Epithelial cell of esophagus (primary cell): ENCODE data around the gene XPC.

Experiments
- DNase-seq: peaks from one replicate; pipeline ENCODE4 v3.0.0; 2010; ENCODE audit warnings: low read depth
- H3K4me3 ChIP-seq: 2 replicates; pipeline ENCODE4 v1.5.1; 2011; ENCODE audit warnings: mild to moderate bottlenecking, low read length, control low read depth
- TF ChIP-seq, protein P1 (sequence below): IDR thresholded peaks from 2 replicates; pipeline ENCODE4 v1.5.1; 2011; ENCODE audit warnings: low read depth, mild to moderate bottlenecking, low read length, control low read depth, inconsistent platforms; ENCODE audit not compliant: insufficient read depth; ENCODE audit errors: missing control alignments

The XPC gene

DNA sequence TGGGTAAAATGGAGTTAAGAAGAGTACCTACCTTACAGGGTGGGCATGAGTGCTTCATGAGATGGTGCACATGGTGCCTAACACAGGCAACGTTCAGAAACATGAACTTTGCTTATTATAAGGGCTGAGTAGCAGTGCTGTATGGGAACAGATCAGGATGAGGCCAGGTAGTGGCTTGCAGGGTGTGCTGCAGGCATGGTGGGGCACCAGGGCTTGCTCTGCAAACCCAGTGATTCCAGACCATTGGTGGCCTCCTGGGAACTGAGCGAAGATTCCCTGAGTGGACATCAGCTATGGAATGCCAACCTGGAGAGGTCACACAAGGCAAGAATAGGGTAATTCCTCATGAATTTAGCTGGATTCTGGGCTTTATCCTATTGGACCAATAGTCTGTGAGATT is 37.7 kb downstream of the XPC start:
- no peak overlapping the region for H3K4me3 ChIP-seq
- TF ChIP-seq, protein P1, sequence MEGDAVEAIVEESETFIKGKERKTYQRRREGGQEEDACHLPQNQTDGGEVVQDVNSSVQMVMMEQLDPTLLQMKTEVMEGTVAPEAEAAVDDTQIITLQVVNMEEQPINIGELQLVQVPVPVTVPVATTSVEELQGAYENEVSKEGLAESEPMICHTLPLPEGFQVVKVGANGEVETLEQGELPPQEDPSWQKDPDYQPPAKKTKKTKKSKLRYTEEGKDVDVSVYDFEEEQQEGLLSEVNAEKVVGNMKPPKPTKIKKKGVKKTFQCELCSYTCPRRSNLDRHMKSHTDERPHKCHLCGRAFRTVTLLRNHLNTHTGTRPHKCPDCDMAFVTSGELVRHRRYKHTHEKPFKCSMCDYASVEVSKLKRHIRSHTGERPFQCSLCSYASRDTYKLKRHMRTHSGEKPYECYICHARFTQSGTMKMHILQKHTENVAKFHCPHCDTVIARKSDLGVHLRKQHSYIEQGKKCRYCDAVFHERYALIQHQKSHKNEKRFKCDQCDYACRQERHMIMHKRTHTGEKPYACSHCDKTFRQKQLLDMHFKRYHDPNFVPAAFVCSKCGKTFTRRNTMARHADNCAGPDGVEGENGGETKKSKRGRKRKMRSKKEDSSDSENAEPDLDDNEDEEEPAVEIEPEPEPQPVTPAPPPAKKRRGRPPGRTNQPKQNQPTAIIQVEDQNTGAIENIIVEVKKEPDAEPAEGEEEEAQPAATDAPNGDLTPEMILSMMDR: no peak
- DNase-seq: no peak

DNA sequence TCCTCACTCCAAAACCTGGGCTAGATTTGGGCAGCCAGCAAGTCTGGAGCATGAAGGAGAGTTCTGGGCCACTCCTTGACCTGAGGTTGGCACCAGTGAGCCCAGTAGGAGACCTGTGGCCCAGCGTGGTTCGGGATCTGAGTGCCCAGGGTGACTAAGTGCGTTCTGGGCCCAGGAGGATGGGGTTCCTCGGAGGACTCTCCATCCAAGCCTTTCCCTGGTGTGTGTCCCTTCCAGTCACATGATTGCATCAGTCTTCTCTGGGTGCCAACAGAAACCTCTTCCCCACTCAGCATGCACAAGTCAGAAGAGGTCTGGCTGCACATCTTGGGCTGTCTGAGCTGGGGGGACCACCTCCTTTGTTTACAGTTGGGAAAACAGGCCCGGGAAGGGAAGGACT is 38.6 kb downstream of the XPC start:
- no peak for DNase-seq
- H3K4me3 ChIP-seq: no peak overlapping the region
- TF ChIP-seq, protein P1: no peak

DNA sequence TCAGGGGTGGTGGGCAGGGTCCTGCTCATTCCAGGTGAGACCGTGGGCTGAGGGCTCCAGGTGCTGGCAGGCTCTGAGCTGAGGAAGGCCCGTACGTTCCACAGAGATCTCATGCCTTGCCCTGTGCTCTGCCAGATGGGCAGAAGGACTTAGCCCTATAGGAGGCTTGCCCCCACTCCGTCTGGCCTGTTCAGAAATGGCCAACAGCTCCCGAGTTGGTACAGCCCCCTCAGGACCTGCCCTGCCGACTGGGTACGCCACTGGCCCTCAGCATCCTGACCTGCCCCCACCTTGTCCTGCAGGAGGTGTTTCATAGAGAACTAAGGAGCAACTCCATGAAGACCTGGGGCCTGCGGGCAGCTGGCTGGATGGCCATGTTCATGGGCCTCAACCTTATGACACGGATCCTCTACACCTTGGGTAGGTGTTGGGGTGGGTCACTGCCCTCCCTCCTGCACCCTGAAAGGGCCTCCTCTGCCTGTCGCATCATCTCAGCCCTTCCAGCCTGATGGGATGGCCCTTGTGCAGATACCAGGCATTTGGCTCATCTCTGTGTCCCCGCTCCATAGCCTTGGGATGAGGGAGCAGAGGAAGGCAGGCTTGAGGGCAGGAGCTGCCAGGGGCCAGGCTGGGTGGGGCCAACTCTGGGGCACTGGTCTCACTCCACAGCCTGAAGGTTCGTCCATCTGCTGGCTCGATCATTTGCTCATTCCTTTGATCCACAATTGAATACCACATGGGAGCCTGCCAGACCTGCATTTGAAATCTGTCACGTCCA is 39.3 kb downstream of the XPC start:
- TF ChIP-seq, protein P1: no peak
- no peak overlapping the region for H3K4me3 ChIP-seq
- no peak for DNase-seq

DNA sequence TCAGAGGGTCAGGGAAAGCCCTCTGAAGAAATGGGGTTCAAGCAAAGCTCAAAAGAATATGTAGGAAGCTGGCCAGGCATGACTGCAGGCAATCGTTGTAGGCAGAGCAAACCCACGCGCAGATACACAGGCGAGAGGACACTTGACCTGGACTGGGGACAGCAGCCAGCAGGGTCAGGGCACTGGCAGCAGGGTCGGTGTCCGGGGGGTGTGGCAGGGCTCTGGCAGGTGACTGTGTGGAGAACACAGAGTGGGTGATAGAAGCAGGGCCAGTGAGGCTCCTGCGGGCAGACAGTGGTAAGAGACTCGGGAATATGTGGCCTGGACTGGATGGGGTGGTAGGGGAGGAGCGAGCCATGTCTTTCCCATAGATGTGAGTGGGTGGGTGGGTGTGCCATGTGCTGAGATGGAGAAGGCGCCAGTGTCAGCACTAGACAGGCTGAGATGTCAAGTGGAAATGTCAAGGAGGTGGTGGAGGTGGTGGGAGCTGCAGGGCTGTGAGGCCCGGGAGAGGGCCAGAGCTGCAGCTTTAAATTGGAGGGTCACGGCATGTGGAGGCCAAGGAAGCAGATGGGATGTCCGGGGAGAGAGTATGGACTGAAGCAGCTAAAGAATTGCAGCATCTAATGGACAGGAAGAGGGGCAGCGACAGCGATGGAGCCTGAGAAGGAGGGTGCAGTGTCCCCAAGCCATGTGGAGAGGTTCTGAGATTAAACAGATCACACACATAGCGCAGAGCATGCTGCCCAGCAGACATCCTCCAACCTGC is 40.1 kb downstream of the XPC start:
- no peak for DNase-seq
- no peak overlapping the region for H3K4me3 ChIP-seq
- TF ChIP-seq, protein P1: no peak

DNA sequence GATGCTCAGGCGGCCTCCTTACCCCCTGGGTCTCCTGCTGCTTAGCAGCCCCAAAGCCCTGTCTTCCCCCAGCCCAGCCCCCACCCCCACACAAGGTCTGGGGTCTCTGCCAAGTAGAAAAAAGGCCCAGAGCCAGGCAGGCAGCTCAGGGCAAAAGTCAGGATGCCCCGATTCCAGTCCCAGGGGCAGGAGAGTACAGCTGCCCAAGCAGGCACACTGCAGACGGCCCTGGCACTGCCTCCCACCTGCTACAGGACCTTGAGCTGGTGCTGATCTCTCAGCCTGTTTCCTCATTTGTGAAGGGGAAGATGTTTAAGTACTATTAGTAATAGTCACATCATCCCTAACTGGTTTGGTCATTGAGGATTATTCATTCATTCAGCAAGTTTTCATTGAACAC is 41.0 kb downstream of the XPC start:
- peak; percentile 71 for DNase-seq
- H3K4me3 ChIP-seq: no peak overlapping the region
- TF ChIP-seq, protein P1: no peak

DNA sequence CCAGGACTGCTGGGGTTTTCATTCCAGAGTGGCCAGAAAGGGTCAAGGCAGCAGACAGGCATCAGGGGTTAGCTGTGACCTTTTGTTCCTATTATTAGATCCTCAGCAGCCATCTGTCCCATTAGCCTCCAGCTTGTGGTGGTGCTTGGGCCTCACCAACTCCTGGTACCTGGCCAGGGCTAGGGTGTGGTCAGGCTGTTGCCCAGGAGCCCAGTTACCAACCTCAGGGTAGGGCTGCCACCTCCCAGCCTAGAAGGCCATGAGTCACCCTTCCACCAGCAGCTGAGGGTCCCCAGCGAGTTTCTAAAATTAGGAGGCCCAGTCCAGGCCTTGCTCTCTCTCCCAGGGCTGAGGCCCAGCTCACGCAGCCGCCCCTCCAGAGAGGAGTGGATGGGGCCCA is 41.4 kb downstream of the XPC start:
- peak; percentile 46 for DNase-seq
- no peak overlapping the region for H3K4me3 ChIP-seq
- TF ChIP-seq, protein P1: no peak
